Measurements from ENCODE around the gene MED23.

DNA sequence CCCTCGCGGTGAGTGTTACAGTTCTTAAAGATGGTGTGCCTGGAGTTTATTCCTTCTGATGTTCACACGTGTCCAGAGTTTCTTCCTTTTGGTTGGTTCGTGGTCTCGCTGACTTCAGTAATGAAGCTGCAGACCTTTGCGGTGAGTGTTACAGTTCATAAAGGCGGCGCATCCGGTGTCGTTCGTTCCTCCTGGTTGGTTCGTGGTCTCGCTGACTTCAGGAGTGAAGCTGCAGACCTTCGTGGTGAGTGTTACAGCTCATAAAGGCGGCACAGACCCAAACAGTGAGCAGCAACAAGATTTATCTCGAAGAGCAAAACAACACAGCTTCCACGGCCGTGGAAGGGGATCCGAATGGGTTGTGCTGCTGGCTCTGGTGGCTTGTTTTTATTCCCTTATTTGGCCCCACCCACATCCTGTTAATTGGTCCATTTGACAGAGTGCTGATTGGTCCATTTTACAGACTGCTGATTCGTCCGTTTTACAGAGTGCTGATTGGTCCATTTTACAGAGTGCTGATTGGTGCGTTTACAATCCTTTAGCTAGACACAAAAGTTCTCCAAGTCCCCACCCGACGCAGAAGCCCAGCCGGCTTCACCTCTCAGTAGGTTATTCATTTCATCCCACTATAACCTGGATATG is 103.2 kb downstream of the MED23 start:
- TF ChIP-seq, protein P1, sequence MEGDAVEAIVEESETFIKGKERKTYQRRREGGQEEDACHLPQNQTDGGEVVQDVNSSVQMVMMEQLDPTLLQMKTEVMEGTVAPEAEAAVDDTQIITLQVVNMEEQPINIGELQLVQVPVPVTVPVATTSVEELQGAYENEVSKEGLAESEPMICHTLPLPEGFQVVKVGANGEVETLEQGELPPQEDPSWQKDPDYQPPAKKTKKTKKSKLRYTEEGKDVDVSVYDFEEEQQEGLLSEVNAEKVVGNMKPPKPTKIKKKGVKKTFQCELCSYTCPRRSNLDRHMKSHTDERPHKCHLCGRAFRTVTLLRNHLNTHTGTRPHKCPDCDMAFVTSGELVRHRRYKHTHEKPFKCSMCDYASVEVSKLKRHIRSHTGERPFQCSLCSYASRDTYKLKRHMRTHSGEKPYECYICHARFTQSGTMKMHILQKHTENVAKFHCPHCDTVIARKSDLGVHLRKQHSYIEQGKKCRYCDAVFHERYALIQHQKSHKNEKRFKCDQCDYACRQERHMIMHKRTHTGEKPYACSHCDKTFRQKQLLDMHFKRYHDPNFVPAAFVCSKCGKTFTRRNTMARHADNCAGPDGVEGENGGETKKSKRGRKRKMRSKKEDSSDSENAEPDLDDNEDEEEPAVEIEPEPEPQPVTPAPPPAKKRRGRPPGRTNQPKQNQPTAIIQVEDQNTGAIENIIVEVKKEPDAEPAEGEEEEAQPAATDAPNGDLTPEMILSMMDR (IDR thresholded peaks at IDR 0.05), result no peak
- TF ChIP-seq POLR2A (IDR thresholded peaks at IDR 0.05), result no peak
